A673 (cell line): ENCODE results near the gene MCF2L2.

ENCODE experiments used
- EZH2 ChIP-seq: fragments of 200-600 bp; sonication (generic); IDR thresholded peaks from 2 replicates; pipeline ENCODE4 v1.6.1; 2017; ENCODE audit warnings: borderline replicate concordance, low read depth, mild to moderate bottlenecking, mixed read lengths, antibody characterized with exemption, low read length; ENCODE audit not compliant: poor library complexity, severe bottlenecking
- TF ChIP-seq, protein P1 (sequence below): fragments of 300-800, 200-600 bp; sonication (generic); conservative IDR thresholded peaks from 2 replicates; pipeline ENCODE4 v1.5.1; 2017; ENCODE audit warnings: low read depth, mild to moderate bottlenecking, antibody characterized with exemption, low read length, moderate library complexity, mixed read lengths

DNA sequence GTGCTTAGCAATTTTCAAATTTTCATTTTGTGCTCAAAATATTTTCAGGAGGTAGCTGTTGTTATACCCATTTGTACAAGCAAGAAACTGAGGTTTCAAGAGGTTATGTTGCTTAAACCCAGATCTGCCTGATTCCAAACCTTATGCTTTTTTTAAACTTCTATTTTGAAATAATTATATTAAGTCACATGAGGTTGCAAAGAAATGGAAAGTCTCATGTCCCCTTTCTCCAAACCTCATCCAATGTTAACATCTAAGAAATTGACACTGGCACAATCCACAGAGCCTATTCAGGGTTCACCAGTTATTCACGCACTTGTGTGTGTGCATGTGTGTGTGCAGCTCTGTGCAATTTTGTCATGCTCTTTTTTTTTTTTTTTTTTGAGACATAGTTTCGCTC lies 140.3 kb downstream of the MCF2L2 start:
- TF ChIP-seq, protein P1, sequence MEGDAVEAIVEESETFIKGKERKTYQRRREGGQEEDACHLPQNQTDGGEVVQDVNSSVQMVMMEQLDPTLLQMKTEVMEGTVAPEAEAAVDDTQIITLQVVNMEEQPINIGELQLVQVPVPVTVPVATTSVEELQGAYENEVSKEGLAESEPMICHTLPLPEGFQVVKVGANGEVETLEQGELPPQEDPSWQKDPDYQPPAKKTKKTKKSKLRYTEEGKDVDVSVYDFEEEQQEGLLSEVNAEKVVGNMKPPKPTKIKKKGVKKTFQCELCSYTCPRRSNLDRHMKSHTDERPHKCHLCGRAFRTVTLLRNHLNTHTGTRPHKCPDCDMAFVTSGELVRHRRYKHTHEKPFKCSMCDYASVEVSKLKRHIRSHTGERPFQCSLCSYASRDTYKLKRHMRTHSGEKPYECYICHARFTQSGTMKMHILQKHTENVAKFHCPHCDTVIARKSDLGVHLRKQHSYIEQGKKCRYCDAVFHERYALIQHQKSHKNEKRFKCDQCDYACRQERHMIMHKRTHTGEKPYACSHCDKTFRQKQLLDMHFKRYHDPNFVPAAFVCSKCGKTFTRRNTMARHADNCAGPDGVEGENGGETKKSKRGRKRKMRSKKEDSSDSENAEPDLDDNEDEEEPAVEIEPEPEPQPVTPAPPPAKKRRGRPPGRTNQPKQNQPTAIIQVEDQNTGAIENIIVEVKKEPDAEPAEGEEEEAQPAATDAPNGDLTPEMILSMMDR: no peak
- no peak for TF ChIP-seq EZH2
